ENCODE results near the gene TYW5.

Gene TYW5

GRCh38 chr2:199955339-199956061 is at the start of gene TYW5, which contains the start of gene MAIP1:
Gene TYW5 (minus strand): TSS chr2:199955491. CDS start chr2:199955470, 21 bp downstream.
Gene MAIP1 (plus strand): TSS chr2:199955582. CDS start chr2:199955799, 217 bp downstream.
- DNase-seq: peak; percentile 57

GRCh38 chr2:200003444-200003843 is 48.2 kb upstream of the TYW5 start:
- DNase-seq: no peak

- DNase-seq: no peak
Observed at GRCh38 chr2:200000444-200001163, 45.3 kb upstream of the TYW5 start.

GRCh38 chr2:199999166-199999565 is 43.9 kb upstream of the TYW5 start:
- DNase-seq: no peak

- no peak for DNase-seq
Observed at GRCh38 chr2:199997296-199997695, 42.0 kb upstream of the TYW5 start.

GRCh38 chr2:199994896-199995295 is 39.6 kb upstream of the TYW5 start:
- DNase-seq: no peak

GRCh38 chr2:199994371-199994770 is 39.1 kb upstream of the TYW5 start:
- DNase-seq: no peak

GRCh38 chr2:199992296-199992695 is 37.0 kb upstream of the TYW5 start:
- DNase-seq: no peak

GRCh38 chr2:199991691-199992090 is 36.4 kb upstream of the TYW5 start:
- DNase-seq: no peak

GRCh38 chr2:199989822-199990221 is 34.5 kb upstream of the TYW5 start:
- no peak for DNase-seq

GRCh38 chr2:199988151-199988550 is 32.9 kb upstream of the TYW5 start:
- DNase-seq: no peak

GRCh38 chr2:199987586-199987985 is 32.3 kb upstream of the TYW5 start:
- no peak for DNase-seq

GRCh38 chr2:199985625-199986207 is 30.4 kb upstream of the TYW5 start:
- no peak for DNase-seq

- DNase-seq: no peak
Observed at GRCh38 chr2:199984755-199985154, 29.5 kb upstream of the TYW5 start.

- no peak for DNase-seq
Observed at GRCh38 chr2:199984159-199984558, 28.9 kb upstream of the TYW5 start.

- DNase-seq: no peak
Observed at GRCh38 chr2:199983534-199983933, 28.2 kb upstream of the TYW5 start.

GRCh38 chr2:199982126-199982843 is 27.0 kb upstream of the TYW5 start:
- no peak for DNase-seq

GRCh38 chr2:199979832-199980628 is 24.7 kb upstream of the TYW5 start:
- DNase-seq: no peak

- DNase-seq: no peak
Observed at GRCh38 chr2:199979398-199979797, 24.1 kb upstream of the TYW5 start.

GRCh38 chr2:199977984-199978415 is 22.7 kb upstream of the TYW5 start:
- no peak for DNase-seq

- no peak for DNase-seq
Observed at GRCh38 chr2:199975273-199975895, 20.1 kb upstream of the TYW5 start.

- DNase-seq: no peak
Observed at GRCh38 chr2:199973703-199974102, 18.4 kb upstream of the TYW5 start.
